GM18951 (cell line): ENCODE data around the gene RHBDL1.

Experiments used
- POLR2A ChIP-seq: IDR thresholded peaks from 4 replicates; pipeline ENCODE4 v1.6.1; 2011; ENCODE audit warnings: mild to moderate bottlenecking; ENCODE audit not compliant: insufficient read length, insufficient read depth; ENCODE audit errors: extremely low read depth
- in situ Hi-C: fragments of 300-500 bp; cut with MboI; formaldehyde crosslinking; loops from one replicate; pipeline ENCODE4 v1.12.0; 2022; ENCODE audit warnings: low sequenced_read_pairs, mixed read lengths, inconsistent platforms; ENCODE audit not compliant: unreplicated experiment

RHBDL1 gene

GRCh38 chr16:652454-653305, 22.8 kb upstream of the RHBDL1 start:
- in situ Hi-C loops, result no loop called here

GRCh38 chr16:654034-654433, 21.4 kb upstream of the RHBDL1 start:
- no peak for TF ChIP-seq POLR2A
- in situ Hi-C loops, result no loop called here

More at GRCh38 chr16:652454-653305, 22.8 kb upstream of the RHBDL1 start:
- TF ChIP-seq POLR2A, result no peak

- in situ Hi-C loops, result no loop called here
- no peak for TF ChIP-seq POLR2A
These were observed 18.0 kb upstream of the RHBDL1 start for GRCh38 chr16:657487-657886.

- no peak for TF ChIP-seq POLR2A
- in situ Hi-C loops, result no loop called here
These were observed 16.5 kb upstream of the RHBDL1 start for GRCh38 chr16:658679-659571.

- in situ Hi-C loops, result no loop called here
- TF ChIP-seq POLR2A, result no peak
These were observed 15.9 kb upstream of the RHBDL1 start for GRCh38 chr16:659618-660017.

GRCh38 chr16:660132-660458, 15.4 kb upstream of the RHBDL1 start:
- in situ Hi-C loops, result no loop called here
- TF ChIP-seq POLR2A, result no peak

GRCh38 chr16:660459-661183, 14.8 kb upstream of the RHBDL1 start:
- TF ChIP-seq POLR2A, result peak; percentile 20
- in situ Hi-C loops, result no loop called here

GRCh38 chr16:661184-661821, 14.2 kb upstream of the RHBDL1 start:
- no peak for TF ChIP-seq POLR2A
- in situ Hi-C loops, result no loop called here

GRCh38 chr16:662095-662494, 13.4 kb upstream of the RHBDL1 start:
- TF ChIP-seq POLR2A, result no peak
- in situ Hi-C loops, result no loop called here

GRCh38 chr16:662597-662996, 12.9 kb upstream of the RHBDL1 start:
- TF ChIP-seq POLR2A, result no peak
- in situ Hi-C loops, result no loop called here

- no peak for TF ChIP-seq POLR2A
These were observed 8.9 kb upstream of the RHBDL1 start for GRCh38 chr16:666572-666971.

GRCh38 chr16:667113-667779, 8.2 kb upstream of the RHBDL1 start:
- in situ Hi-C loops, result no loop called here
- TF ChIP-seq POLR2A, result no peak

More at GRCh38 chr16:666572-666971, 8.9 kb upstream of the RHBDL1 start:
- in situ Hi-C loops, result no loop called here
